Neutrophil (primary cell): ENCODE measurements around the gene RIN3.

Source experiments
- H3K27ac ChIP-seq: fragments of 200-600 bp; sonication (generic); 2 replicates; pipeline ENCODE4 v1.5.1; 2016; ENCODE audit warnings: mild to moderate bottlenecking, moderate library complexity
- H3K27me3 ChIP-seq: fragments of 200-600 bp; sonication (generic); 2 replicates; pipeline ENCODE4 v1.6.0; 2016; ENCODE audit warnings: mild to moderate bottlenecking
- H3K36me3 ChIP-seq: fragments of 200-600 bp; sonication (generic); 2 replicates; pipeline ENCODE4 v1.5.1; 2017
- H3K4me1 ChIP-seq, 2 experiments: fragments of 200-600 bp in 1 of 2; sonication (generic) in 1 of 2; 1 replicate in 1 of 2; 2 replicates in 1 of 2; pipeline versions ENCODE4 v1.5.1 to v1.6.1; 2013 to 2016; ENCODE audit warnings: low read depth in 1 of 2, low read length in 1 of 2, mild to moderate bottlenecking in 1 of 2, moderate library complexity in 1 of 2; ENCODE audit not compliant: control insufficient read depth in 1 of 2, insufficient read depth in 1 of 2
- H3K4me3 ChIP-seq, 2 experiments: fragments of 200-600 bp in 1 of 2; sonication (generic) in 1 of 2; 1 replicate in 1 of 2; 2 replicates in 1 of 2; pipeline ENCODE4 v1.5.1; 2013 to 2016; ENCODE audit warnings: low read depth in 1 of 2, low read length in 1 of 2, mild to moderate bottlenecking in 1 of 2, moderate library complexity in 1 of 2
- H3K9me3 ChIP-seq: fragments of 200-600 bp; sonication (generic); 2 replicates; pipeline ENCODE4 v1.5.1; 2016
- TF ChIP-seq, protein P1 (sequence below): fragments of 200-600 bp; sonication (generic); IDR thresholded peaks from 2 replicates; pipeline ENCODE4 v1.5.1; 2016; ENCODE audit warnings: antibody characterized with exemption

RIN3 gene

GRCh38 chr14:92649066-92649465 lies 135.5 kb downstream of the RIN3 start:
- Histone ChIP-seq H3K9me3 (no peaks in the 10 kb centered on the region), H3K27ac (peak overlapping the region; percentile 100), H3K36me3 (peaks cover 11% of the 10 kb centered on the region), H3K27me3 (no peaks in the 10 kb centered on the region), H3K4me3 (peak overlapping the region; percentile 93 to 100), H3K4me1 (peaks cover 77 to 86% of the 10 kb centered on the region in 2 experiments)
- TF ChIP-seq, protein P1, sequence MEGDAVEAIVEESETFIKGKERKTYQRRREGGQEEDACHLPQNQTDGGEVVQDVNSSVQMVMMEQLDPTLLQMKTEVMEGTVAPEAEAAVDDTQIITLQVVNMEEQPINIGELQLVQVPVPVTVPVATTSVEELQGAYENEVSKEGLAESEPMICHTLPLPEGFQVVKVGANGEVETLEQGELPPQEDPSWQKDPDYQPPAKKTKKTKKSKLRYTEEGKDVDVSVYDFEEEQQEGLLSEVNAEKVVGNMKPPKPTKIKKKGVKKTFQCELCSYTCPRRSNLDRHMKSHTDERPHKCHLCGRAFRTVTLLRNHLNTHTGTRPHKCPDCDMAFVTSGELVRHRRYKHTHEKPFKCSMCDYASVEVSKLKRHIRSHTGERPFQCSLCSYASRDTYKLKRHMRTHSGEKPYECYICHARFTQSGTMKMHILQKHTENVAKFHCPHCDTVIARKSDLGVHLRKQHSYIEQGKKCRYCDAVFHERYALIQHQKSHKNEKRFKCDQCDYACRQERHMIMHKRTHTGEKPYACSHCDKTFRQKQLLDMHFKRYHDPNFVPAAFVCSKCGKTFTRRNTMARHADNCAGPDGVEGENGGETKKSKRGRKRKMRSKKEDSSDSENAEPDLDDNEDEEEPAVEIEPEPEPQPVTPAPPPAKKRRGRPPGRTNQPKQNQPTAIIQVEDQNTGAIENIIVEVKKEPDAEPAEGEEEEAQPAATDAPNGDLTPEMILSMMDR: no peak

- Histone ChIP-seq H3K27me3 (no peaks in the 10 kb centered on the region), H3K36me3 (peaks cover 7% of the 10 kb centered on the region), H3K9me3 (no peaks in the 10 kb centered on the region), H3K4me1 (peaks cover 76 to 87% of the 10 kb centered on the region in 2 experiments), H3K27ac (peak overlapping the region; percentile 100), H3K4me3 (peak overlapping the region; percentile 93 to 100)
- TF ChIP-seq, protein P1: peak; percentile 31
Observed at GRCh38 chr14:92649934-92650545, 136.5 kb downstream of the RIN3 start.

DNA sequence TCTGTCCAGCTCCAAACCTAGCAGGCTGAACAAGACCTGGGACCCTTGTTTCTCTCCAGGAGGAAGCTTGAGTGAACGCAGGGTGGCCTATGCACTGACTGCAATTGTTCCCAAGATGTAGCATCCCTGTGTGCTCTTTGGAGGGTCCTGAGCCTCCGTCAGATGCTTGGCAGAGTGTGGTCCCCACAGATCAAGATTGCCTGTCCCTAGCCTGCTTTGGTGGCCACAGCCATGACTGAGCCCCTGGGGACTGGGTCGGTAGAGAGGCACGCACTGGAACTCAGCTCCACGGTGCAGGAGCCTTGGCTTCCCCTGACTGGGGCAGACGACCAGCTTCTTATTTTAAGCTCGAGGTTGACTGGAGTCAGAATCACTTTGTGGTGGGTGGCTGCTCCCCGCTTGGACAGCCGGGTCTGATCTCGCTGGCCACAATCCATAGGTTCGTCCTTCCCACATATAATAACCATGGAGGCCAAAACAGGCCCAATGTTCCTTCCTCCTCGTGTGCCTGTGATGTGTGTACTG lies 137.1 kb downstream of the RIN3 start:
- TF ChIP-seq, protein P1: no peak
- Histone ChIP-seq H3K9me3 (no peaks in the 10 kb centered on the region), H3K36me3 (peaks cover 12% of the 10 kb centered on the region), H3K4me3 (peak overlapping the region; percentile 93 to 100), H3K4me1 (peaks cover 76 to 87% of the 10 kb centered on the region in 2 experiments), H3K27me3 (no peaks in the 10 kb centered on the region), H3K27ac (peak overlapping the region; percentile 100)

GRCh38 chr14:92651106-92651757 lies 137.7 kb downstream of the RIN3 start:
- Histone ChIP-seq H3K4me1 (peaks cover 76 to 87% of the 10 kb centered on the region in 2 experiments), H3K4me3 (peak overlapping the region; percentile 93 to 100), H3K27ac (peak overlapping the region; percentile 100), H3K36me3 (peaks cover 18% of the 10 kb centered on the region), H3K9me3 (no peaks in the 10 kb centered on the region), H3K27me3 (no peaks in the 10 kb centered on the region)
- TF ChIP-seq, protein P1: peak; percentile 20

- H3K4me1 ChIP-seq: peaks cover 76 to 87% of the 10 kb centered on the region in 2 experiments
- H3K27ac ChIP-seq: peak overlapping the region; percentile 100
- H3K9me3 ChIP-seq: no peaks in the 10 kb centered on the region
- peak overlapping the region; percentile 93 to 100 for H3K4me3 ChIP-seq
- TF ChIP-seq, protein P1: no peak
- no peaks in the 10 kb centered on the region for H3K27me3 ChIP-seq
- H3K36me3 ChIP-seq: peaks cover 24% of the 10 kb centered on the region
Observed at GRCh38 chr14:92651758-92652406, 138.3 kb downstream of the RIN3 start.
